ENCODE data around the gene TMEM232.
A peak's percentile ranks its signal among the peaks of the same experiment; 100 is the strongest.

TMEM232 gene

DNA sequence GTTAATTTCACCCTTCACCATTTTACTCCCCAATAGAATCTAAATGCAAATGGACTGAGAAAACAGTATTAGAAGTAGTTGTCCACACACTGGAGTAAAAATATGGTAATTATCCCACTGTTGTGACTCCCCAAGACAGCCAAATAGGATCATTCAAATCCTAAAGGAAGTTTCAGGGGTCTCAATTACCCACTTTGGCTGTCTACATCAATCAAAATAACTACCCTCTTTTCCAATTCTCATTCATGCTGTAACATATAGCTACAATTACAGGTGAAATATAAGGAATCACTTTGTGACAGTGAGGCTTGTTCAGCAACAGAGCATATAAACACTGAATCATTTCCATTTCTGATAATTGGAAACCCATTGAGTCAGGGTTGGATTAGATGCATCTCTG is 220.1 kb downstream of the TMEM232 start:
- no peak for DNase-seq

DNA sequence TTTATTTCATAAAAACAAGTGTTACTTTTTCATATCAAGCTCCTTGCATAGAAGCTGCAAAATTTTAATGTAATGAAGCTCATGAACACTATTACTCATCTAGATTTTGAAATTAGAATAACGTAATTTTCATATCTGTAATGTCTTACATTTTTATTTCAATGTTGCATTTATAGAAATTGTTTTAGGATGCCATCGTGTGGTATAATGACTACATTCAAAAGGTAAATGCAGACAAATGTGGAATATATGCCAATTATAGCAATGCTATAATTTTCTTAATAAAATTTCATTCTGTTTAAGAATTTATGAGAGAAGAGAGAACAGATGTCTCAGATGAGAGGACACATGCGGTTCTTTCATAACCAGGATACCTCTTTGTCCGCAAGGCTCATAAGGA is 230.2 kb downstream of the TMEM232 start:
- no peak for DNase-seq

DNA sequence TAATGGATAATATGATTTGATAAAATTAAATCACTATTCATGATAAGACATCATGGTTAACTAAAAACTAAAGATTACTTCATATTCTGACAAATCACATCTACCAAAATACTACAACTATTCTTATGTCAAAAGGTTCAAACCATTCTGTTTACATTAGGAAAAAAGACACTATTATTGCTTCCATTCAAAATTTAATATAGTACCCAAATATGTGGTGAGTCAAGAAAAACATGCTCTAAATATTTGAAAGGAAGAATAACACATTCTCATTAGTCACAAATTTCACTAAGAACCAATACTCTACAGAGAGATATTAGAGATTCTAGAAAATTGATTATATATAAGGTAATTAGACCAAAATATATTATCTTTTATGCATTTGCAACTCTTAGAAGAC is 234.0 kb downstream of the TMEM232 start:
- DNase-seq: no peak

DNA sequence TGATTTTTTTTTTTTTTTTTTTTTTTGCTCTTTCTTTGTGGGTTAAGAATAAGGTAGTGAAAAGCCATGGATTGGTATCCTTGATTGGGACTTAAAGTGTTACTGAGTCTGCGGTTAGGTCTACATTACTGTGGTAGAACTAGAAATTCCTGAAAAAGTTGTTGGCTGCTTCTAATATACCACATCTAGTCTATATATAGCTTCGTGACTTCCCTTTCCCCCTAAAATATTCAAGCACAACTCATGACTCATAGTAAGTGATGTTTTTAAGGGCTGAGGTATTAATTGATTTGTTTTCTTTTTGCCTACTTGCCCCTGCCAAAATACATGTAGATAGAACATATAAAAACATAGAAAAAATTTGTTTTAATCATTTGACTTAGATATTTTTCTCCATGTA is 247.6 kb downstream of the TMEM232 start:
- DNase-seq: peak; percentile 53

DNA sequence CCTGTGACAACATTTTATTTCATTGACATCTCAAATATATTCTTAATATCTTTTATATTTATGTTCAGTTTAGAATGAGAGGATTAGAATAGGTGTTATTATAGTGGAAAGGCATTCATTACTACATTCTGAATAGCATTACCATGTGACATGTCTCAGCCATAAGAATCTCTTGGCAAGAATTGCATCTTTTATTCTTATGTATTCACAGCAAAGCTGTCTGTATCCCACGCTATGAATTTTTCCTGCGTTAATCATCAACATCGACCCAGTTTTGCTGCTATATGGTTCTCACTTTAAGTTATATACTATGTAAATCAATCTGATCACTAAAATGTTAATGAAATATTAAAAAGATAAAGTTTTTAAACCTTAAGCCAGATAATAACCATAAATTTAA is 248.6 kb downstream of the TMEM232 start:
- DNase-seq: no peak

DNA sequence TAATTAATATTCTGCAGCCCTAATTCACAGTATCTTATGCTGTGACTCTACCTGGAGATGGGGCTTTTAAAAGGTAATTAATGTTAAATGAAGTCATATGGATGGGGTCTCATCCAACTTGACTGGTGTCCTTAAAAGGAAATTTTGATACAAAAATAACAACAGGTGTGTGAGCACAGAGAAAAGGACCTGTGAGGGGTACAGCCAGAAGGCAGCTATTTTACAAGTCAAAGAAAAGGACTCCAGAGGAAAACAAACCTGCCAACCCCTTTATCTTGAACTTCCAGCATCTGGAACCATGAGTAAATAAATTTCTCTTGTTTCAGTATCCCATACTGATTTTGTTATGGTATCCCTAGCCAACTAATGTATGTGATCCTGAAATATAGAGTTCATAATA is 250.3 kb downstream of the TMEM232 start:
- no peak for DNase-seq

DNA sequence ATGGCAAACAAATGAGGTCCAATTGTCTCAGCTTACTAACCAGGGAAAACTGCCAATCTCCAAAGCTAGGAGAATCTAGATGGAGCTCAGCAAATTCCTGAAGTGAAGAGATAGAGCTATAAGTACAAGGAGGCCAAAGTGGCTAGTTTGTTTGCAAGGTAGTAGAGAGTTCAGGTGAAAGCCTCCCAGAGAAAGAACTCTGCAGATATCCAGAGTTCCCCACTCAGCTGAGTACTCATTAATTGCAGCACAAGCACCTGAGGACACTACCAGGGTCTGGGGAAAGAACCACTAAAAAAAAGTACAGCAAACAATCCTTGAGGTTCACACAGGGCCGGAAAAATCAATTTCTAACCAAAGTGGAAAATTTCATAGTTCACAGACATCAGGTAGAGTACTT is 250.9 kb downstream of the TMEM232 start:
- DNase-seq: no peak

DNA sequence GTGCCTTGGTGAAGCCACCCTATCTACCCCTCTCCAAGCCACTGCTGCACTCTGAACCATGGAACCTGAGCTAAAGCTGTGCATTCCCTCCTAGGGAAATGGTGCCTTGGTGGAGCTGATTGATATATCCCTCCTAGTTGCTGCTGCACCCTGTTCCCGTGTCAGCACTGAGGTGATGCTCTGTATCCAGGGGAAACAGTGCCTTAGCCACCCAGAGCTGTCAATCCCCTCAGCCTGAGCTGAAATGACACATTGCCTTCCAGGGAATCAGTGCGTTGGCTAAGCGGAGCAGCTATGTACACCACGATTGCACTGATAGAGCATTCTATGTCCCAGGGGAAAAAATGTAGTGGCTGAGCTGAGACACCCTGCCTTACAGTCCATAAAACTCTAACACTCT is 257.0 kb downstream of the TMEM232 start:
- no peak for DNase-seq

DNA sequence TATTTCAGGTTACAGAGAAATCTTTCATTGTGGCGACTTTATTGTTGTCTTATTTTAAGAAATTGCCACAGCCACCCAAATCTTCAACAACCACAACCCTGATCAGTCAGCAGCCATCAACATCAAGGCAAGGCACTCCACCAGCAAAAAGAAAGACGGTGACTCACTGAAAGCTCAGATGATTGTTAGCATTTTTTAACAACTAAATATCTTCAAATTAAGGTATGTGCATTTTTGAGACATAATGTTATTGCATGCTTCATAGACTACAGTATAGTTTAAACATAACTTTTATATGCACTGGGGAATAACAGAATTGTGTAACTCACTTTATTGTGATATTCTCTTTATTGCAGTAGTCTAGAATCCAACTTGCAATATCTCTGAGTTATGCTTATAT is 263.4 kb downstream of the TMEM232 start:
- no peak for DNase-seq

DNA sequence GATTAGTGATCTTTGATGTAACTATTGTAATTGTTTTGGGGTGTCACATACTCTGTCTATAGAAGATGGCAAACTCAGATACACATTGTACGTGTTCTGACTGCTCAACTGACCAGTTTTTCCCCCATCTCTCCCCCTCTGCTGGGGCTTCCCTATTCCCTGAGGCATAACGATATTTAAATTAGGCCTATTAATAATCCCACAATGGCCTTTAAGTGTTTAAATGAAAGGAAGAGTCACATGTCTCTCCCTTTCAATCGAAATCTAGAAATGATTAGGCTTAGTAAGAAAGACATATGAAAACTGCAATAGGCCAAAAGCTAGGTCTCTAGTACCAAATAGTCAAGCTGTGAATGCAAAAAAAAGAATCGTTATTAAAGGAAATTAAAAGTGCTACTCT is 265.6 kb downstream of the TMEM232 start:
- no peak for DNase-seq

DNA sequence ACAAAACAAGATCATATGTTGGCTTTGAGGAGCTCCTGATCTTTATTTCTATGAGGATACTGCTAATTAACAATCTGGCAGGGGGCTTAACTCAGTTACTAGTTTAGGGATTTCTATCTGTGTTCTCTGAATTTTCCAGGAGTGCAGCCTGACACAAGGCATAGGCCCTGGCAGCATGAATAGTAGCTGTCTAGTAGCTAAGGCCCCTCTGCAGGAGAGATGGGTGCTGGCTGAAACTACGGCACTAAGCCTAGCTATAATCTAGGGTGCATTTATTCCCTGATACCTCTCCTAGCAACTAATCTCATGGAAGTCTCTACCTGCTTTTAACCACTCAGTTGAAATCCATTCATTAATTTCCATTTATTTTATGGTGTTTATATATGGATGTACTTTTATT is 268.2 kb downstream of the TMEM232 start:
- DNase-seq: no peak

DNA sequence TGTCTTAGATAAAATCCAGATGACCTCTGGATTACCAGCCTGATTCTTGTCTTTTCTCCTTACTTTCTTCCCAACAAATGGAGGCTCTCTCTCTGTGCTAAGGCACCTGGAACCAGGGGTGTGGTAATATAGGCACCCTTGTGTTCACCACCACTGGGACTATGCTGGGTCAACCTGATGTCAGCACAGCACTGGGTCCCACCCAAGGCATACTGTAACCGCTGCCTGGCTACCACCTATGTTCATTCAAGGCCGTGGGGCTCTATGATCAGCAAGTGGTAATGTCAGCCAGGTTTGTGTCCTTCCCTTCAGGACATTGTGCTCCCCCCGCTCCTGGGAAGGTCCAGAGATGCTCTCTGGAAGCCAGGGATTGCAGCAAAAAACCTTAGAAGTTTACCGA is 283.6 kb downstream of the TMEM232 start:
- no peak for DNase-seq

DNA sequence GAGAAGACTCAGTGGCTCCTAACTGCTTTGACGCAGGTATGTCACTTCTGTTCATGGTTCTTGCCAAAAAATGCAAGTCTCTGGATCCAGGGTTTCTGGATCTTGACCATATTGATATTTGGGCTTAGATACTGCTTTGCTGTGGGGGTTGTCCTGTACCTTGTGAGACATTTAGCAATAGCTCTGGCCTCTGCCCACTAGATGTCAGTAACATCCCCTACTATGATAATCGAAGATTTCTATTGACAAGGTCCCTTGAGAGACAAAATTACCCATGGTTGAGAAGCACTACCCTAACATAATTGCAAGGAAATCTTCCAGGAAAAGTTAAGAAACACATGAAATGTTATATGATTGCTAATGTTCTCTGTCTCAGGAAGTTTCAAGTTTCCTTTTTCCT is 285.4 kb downstream of the TMEM232 start:
- DNase-seq: peak; percentile 35

DNA sequence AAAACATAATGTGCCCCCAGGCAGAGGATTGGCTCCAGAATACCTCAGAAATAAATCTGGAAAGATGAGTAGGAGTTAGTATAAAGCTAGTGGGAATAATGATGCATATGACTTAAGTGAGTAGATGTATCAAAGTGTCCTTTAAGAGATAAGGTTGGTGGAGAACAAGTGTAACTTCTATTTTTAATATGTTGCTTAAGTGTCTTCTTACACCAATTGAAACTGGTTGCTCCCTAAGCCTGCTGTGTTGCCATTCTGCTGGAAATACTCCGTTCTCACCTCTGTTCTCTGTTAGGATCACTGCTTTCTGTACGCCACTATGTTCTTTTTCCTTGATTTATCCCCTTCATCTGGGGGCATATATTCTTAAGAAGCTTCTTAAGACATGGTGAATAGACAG is 286.4 kb downstream of the TMEM232 start:
- no peak for DNase-seq

DNA sequence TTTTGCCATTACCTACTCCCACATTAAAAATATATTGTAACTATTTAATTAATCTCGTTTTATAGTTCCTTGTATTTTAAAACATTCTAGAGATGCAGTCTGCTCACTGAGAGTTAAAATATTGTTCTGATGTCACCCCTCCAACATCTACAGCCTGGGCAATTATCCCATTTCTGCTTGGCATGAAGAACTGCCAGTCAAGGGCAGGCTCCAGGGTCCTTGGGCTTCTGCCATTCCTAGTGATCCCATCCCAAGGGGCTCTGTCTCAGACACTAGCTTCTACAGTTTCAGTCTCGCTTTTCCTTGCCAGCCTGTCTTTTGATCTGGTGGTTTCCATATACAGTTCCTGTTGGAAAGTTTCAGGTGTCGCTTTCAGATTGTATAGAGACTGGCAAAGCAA is 287.2 kb downstream of the TMEM232 start:
- no peak for DNase-seq

DNA sequence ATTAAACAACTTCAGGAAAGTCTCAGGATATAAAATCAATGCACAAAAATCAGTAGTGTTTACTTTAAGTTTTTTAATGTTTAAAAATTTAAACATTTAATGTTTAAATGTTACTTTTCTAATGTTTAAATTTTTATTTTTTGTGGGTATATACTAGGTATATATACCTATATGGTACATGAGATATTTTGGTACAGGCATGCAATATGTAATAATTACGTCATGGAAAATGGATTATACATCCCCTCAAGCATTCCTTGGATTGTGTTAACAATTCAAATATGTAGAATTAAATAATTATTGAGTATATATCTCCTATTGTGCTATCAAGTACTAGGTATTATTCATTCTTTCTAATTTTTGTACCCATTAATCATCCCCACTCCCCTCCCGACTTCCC is 291.3 kb downstream of the TMEM232 start:
- no peak for DNase-seq

DNA sequence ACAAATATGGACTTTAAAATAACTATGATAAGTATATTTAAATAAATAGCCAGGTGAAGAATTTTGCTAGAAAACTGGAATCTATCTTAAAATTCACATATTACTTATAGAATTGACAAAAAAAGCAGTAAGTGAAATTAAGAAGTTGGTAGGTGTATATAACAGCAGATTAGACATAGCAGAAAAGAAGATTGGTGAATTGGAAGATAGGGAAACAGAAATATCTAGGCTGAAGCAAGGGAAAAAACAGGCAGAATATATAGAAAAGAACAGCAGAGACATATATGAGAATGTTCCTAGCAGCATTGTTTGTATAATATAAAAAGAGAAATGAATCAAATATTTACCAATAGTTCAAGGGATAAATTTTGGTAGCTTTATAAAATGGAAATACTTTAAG is 294.9 kb downstream of the TMEM232 start:
- no peak for DNase-seq

DNA sequence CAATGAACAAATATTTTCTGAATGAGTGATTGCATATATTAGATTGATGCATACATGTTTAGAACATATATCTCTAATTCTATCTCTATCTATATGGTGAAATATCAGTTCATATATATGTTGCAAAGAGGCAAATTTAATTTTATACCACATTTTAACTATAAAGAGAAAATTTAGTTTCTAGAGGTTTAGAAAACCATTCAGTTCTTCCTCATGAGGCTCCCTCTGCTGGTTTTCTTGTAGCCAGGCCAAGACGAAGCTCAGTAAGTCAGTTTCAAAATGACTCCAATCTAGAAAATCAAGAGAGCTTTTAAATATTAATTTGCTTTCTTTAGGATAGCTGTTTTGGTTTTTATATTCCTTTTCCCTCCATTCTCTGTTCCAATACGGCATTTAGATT is 312.1 kb downstream of the TMEM232 start:
- DNase-seq: peak; percentile 11

DNA sequence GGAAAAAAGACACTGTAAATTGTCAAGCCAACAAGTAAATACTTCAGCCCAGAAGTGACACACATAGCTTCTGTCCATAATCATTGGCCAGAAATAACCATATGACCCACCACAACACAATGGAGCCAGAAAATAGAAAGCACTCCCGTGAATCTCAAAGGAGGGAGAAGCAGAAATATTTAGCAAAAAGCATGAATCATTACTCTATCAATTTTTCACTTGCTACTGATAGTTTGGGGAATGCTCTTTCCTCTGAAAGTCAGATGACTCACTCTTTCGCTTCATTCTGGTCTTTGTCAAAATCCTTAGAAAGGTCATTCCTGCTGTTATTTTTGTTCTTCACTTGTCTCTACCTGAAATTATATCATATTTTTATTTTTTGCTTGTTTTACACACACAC is 312.6 kb downstream of the TMEM232 start:
- no peak for DNase-seq

DNA sequence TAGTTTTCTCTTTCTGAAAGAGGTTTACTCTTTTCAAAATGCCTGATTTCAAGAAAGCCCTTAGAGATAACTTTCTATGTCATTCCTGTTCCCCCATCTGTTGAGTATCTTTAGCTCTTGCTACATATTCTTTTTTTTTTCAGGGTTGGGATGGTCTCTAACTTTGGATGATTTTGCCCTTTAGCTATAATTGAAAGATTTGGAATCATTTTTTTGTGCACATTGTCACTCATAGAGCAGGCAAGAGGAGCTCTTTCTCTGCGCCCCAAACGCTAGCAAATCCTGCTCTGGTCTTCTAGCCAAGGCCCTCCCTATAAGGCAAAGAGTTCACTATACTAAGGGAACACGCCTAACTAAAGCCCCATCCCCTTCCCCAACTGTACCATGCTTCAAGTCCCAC is 316.9 kb downstream of the TMEM232 start:
- no peak for DNase-seq

DNA sequence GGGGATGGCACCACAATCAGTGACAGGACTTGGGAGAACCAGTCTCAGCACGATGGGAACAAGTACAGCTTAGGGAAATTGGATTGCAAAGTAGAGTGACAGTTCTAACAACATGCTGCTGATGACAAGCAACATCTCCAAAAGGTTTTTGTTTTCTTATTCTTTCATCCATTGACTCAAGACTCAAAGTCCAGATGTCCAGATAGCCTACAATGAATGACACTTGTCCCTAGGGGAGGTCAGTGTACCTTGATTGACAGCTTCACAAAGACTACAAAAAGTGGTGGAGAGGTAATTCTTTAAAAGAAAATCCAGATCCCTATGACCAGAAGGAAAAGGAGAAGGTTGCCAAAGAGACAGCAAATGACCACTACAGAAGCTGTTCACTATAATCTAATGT is 323.9 kb downstream of the TMEM232 start:
- no peak for DNase-seq

DNA sequence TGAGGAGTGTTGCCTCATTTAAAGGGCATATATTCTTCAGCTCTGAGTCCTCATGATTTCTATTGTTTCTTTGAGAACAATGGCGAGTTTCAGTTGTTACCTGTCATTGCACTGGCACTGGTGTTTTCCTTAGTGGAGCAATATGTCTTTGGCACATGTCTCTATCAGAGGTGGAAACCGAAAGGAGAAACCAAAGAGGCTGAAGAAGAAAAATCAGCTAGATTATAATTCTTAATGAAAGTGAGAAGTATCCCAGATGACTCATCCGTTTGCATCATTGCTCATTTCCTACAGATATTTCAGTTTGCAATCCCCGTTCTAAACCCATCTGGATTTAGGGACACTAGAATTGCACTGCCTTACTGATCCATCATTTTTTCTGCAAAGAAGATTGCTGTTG is 324.6 kb downstream of the TMEM232 start:
- peak; percentile 14 for DNase-seq

DNA sequence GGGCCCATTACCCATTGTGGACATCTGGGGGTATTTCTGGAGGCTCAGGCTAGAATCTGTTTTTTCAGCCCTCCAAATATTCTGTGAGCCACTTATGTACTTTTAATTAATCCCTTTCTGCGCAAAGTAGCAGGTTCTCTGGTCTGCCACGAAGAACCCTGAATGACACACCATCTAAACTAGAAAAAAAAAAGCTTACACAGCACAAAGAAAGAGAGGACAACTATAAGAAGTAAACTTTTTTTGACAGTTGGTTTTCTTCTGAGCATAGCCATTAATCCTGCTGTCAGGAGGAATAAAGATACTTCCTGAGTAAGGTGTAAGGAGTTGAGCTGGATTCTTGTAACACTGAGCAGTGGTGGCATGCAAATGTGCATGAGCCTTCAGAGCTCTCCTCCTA is 327.5 kb downstream of the TMEM232 start:
- no peak for DNase-seq

DNA sequence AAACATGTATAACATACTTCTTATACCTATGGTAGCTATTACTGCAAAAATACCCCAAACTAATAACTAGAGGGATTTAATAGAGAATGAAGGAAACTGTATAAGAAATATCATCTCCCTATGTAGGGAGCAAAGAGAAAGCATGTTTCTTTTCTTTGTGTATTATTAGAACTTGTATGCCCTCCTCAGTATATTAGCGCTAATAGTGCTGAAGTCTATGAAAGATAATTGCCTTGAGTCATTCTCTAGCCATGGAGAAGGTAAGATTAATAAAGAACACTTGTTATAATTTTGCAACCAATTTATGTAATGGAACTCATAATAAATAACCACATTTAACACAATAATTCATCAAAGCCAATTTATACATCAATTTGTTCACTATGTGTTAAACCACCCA is 329.2 kb downstream of the TMEM232 start:
- DNase-seq: no peak

DNA sequence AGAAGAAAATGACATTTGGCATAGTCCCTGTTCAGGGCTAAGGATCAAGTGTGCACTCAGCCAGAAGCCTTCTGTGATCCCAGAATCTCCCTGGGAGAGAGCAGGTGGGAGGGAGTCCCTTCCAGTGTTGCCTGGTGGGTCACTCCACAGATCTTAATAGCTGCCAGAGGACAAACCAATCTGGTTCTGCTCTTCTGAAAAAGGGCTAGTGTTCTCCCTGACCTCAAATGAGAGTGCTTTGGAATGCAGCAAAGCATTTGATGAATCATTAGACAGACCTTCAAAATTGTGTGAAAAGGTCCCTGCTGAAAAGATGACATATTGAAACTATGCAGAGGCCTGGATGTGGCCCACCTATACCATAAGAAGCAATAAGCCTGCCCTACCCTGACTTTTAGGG is 339.7 kb downstream of the TMEM232 start:
- DNase-seq: no peak

DNA sequence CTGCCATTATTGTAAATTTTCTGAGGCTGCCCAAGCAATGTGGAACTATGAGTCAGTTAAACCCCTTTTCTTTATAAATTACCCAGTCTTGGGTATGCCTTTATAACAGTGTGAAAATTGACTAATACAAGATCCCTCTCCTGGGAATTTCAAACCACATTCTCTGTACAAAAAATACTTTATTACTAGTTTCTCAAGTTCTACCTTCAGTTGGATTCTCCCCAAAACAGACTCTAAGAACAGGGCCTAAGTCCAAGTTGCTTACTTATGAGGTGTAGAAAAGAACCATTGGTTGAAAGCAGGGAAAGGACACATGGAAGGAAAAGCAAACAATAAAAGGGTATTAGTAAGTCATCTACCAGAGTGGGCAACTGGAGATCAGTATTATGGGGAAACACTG is 343.2 kb downstream of the TMEM232 start:
- DNase-seq: no peak

All from RPMI8226 (cell line).